Measurements from ENCODE around the gene TP53INP2. TPM values are rescaled to one million over a fixed set of nuclear protein-coding genes. Genes with fewer than 3 reads are reported as not detected.
"Not testable (repeated sequence)": the region's sequence is repeated elsewhere in the genome, so short reads cannot be mapped to it uniquely, and the experiment has no call there.

The TP53INP2 gene
- total and polyA plus RNA-seq, 2 experiments from 2014 or later, result 8.4 to 18.9 TPM

- Histone ChIP-seq H3K9me3 (ENCODE audit: low read depth) (no peaks in the 10 kb centered on the region), H3K4me1 (ENCODE audit: low read depth) (peaks cover 13% of the 10 kb centered on the region), H3K4me3 (no peak overlapping the region), H3K27ac (no peak overlapping the region), H3K27me3 (peaks cover 8% of the 10 kb centered on the region), H3K36me3 (peaks cover 14% of the 10 kb centered on the region)
- DNase-seq (ENCODE audit: low read depth in 1 of 2, low spot score in 1 of 2), result no peak
- no peak for TF ChIP-seq CTCF (IDR thresholded peaks at IDR 0.05; ENCODE audit: low read depth, low read length)
Measured at GRCh38 chr20:34715384-34715783, 11.2 kb downstream of the TP53INP2 start.

GRCh38 chr20:34716921-34717229, 12.7 kb downstream of the TP53INP2 start:
- no peak overlapping the region for H3K4me3 ChIP-seq
- no peak for TF ChIP-seq CTCF (IDR thresholded peaks at IDR 0.05; ENCODE audit: low read depth, low read length)
- H3K4me1 ChIP-seq (ENCODE audit: low read depth), result peaks cover 13% of the 10 kb centered on the region
- peaks cover 17% of the 10 kb centered on the region for H3K36me3 ChIP-seq
- no peaks in the 10 kb centered on the region for H3K27me3 ChIP-seq
- no peak overlapping the region for H3K27ac ChIP-seq
- no peaks in the 10 kb centered on the region for H3K9me3 ChIP-seq (ENCODE audit: low read depth)
- DNase-seq (ENCODE audit: low read depth in 1 of 2, low spot score in 1 of 2), result no peak

GRCh38 chr20:34717230-34718095, 13.3 kb downstream of the TP53INP2 start:
- H3K27me3 ChIP-seq, result no peaks in the 10 kb centered on the region
- no peak for DNase-seq (ENCODE audit: low read depth in 1 of 2, low spot score in 1 of 2)
- no peaks in the 10 kb centered on the region for H3K9me3 ChIP-seq (ENCODE audit: low read depth)
- H3K4me3 ChIP-seq, result no peak overlapping the region
- H3K36me3 ChIP-seq, result peaks cover 17% of the 10 kb centered on the region
- peaks cover 13% of the 10 kb centered on the region for H3K4me1 ChIP-seq (ENCODE audit: low read depth)
- H3K27ac ChIP-seq, result no peak overlapping the region
- no peak for TF ChIP-seq CTCF (IDR thresholded peaks at IDR 0.05; ENCODE audit: low read depth, low read length)

- peaks cover 21% of the 10 kb centered on the region for H3K36me3 ChIP-seq
- H3K27ac ChIP-seq; DNase-seq (ENCODE audit: low read depth in 1 of 2, low spot score in 1 of 2); H3K4me3 ChIP-seq; H3K27me3 ChIP-seq; H3K9me3 ChIP-seq (ENCODE audit: low read depth); H3K4me1 ChIP-seq (ENCODE audit: low read depth): not testable (repeated sequence)
Measured at GRCh38 chr20:34719242-34720017, 15.3 kb downstream of the TP53INP2 start.

GRCh38 chr20:34720266-34720665, 16.1 kb downstream of the TP53INP2 start:
- TF ChIP-seq CTCF (IDR thresholded peaks at IDR 0.05; ENCODE audit: low read depth, low read length), result no peak
- no peak for DNase-seq (ENCODE audit: low read depth in 1 of 2, low spot score in 1 of 2)
- no peak overlapping the region for H3K4me3 ChIP-seq
- no peak overlapping the region for H3K27ac ChIP-seq
- H3K27me3 ChIP-seq, result no peaks in the 10 kb centered on the region
- H3K9me3 ChIP-seq (ENCODE audit: low read depth), result no peaks in the 10 kb centered on the region
- no peaks in the 10 kb centered on the region for H3K4me1 ChIP-seq (ENCODE audit: low read depth)
- peaks cover 19% of the 10 kb centered on the region for H3K36me3 ChIP-seq

GRCh38 chr20:34722560-34722959, 18.4 kb downstream of the TP53INP2 start:
- DNase-seq (ENCODE audit: low read depth in 1 of 2, low spot score in 1 of 2); H3K27me3 ChIP-seq; H3K4me1 ChIP-seq (ENCODE audit: low read depth); H3K9me3 ChIP-seq (ENCODE audit: low read depth); H3K27ac ChIP-seq; H3K4me3 ChIP-seq: not testable (repeated sequence)
- peaks cover 27% of the 10 kb centered on the region for H3K36me3 ChIP-seq

All from cardiac muscle cell (in vitro differentiated cells and primary cell).